ENCODE data around the gene GSTT4. TPM values are rescaled to one million over a fixed set of nuclear protein-coding genes. Genes with fewer than 3 reads are reported as not detected.

Gene GSTT4
- total and polyA plus RNA-seq, 8 donors: not detected

DNA sequence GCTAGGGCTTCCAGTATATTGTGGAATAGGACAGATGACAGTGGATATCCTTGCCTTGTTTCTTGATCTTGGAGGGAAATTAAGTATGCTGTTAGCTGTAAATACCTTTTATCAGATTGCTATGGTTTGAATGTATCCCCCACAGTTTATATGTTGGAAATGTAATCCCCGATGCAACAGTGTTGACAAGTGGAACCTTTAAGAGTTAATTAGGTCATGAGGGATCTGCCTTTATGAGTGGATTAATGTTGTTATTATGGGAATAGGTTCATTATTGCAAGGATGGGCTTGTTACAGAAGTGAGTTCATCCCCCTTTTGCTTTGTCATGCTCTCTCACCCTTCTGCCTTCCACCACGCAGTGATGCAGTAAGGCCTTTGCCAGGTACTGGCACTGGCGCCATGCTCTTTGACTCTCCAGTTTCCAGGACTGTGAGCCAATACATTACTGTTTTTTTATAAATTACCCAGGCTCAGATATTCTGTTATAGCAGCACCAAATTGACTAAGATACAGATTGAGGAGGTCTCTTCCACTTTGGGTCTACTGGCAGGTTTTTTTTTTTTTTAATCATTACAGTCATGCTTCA, 22.2 kb upstream of the GSTT4 start:
- peaks cover 0 to 14% (median 8%) of the 10 kb centered on the region in 4 donors for H3K4me1 ChIP-seq
- peaks cover 0 to 11% (median 9%) of the 10 kb centered on the region in 4 donors for H3K36me3 ChIP-seq
- no peak for DNase-seq
- TF ChIP-seq POLR2A (IDR thresholded peaks at IDR 0.05): no peak
- TF ChIP-seq, protein P1, sequence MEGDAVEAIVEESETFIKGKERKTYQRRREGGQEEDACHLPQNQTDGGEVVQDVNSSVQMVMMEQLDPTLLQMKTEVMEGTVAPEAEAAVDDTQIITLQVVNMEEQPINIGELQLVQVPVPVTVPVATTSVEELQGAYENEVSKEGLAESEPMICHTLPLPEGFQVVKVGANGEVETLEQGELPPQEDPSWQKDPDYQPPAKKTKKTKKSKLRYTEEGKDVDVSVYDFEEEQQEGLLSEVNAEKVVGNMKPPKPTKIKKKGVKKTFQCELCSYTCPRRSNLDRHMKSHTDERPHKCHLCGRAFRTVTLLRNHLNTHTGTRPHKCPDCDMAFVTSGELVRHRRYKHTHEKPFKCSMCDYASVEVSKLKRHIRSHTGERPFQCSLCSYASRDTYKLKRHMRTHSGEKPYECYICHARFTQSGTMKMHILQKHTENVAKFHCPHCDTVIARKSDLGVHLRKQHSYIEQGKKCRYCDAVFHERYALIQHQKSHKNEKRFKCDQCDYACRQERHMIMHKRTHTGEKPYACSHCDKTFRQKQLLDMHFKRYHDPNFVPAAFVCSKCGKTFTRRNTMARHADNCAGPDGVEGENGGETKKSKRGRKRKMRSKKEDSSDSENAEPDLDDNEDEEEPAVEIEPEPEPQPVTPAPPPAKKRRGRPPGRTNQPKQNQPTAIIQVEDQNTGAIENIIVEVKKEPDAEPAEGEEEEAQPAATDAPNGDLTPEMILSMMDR (IDR thresholded peaks at IDR 0.05): no peak
- no peak for TF ChIP-seq POLR2AphosphoS5 (IDR thresholded peaks at IDR 0.05)
- TF ChIP-seq EP300 (IDR thresholded peaks at IDR 0.05): no peak
- 82 to 88% (median 84%) methylated on average over 3 of the region's 3 CpGs for WGBS, 5 donors
- H3K27me3 ChIP-seq: no peaks in the 10 kb centered on the region
- intact Hi-C loops (cut with DNase I; ENCODE audit: low total_unique reads): no loop called here
- peaks cover 0 to 5% (median 0%) of the 10 kb centered on the region in 4 donors for H3K9me3 ChIP-seq
- no peak overlapping the region for H3K27ac ChIP-seq
- no peak overlapping the region for H3K4me3 ChIP-seq

DNA sequence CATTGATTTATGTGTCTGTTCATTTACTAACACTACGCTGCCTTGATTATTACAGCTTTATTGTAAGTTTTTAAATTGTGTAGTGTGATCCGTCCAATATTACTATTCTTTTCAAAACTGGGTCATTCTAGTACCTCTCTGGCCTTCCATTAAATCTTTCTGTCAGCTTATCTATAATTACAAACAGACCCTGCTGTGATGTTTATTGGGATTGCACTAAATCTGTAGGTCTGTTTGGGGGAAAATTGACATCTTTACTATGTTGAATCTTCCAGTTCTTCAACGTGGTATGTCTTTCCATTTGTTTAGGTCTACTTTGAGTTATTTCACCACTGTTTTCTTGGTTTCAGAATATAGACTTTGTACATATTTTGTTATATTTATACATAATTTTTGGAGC, 21.5 kb upstream of the GSTT4 start:
- Histone ChIP-seq H3K4me3 (no peak overlapping the region), H3K27ac (no peak overlapping the region), H3K36me3 (peaks cover 0 to 11% (median 9%) of the 10 kb centered on the region in 4 donors), H3K27me3 (no peaks in the 10 kb centered on the region), H3K4me1 (peaks cover 0 to 14% (median 8%) of the 10 kb centered on the region in 4 donors), H3K9me3 (peaks cover 0 to 5% (median 0%) of the 10 kb centered on the region in 4 donors)
- TF ChIP-seq EP300 (IDR thresholded peaks at IDR 0.05) (no peak), POLR2A (IDR thresholded peaks at IDR 0.05) (no peak), POLR2AphosphoS5 (IDR thresholded peaks at IDR 0.05) (no peak)
- TF ChIP-seq, protein P1 (IDR thresholded peaks at IDR 0.05): no peak
- 86 to 96% (median 92%) methylated on average over 3 of the region's 3 CpGs for WGBS, 5 donors
- intact Hi-C loops (cut with DNase I; ENCODE audit: low total_unique reads): no loop called here
- no peak for DNase-seq

DNA sequence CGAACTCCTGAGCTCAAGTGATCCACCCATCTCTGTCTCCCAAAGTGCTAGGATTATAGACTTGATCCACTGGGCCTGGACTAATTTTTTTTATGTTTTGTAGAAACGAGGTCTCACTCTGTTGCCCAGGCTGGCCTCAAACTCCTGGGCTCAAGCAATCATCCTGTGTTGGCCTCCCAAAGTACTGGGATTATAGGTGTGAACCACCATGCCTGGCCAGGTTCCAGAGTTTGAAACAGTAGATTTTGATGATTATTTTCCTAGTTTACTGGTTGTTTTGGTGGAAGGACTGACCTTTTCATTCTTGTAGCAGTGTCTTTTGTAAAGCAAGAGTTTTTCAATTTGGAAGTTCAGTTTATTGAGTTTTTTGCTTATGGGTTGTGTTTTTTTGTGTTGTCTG, 20.8 kb upstream of the GSTT4 start:
- intact Hi-C loops (cut with DNase I; ENCODE audit: low total_unique reads): no loop called here
- no peak for DNase-seq

DNA sequence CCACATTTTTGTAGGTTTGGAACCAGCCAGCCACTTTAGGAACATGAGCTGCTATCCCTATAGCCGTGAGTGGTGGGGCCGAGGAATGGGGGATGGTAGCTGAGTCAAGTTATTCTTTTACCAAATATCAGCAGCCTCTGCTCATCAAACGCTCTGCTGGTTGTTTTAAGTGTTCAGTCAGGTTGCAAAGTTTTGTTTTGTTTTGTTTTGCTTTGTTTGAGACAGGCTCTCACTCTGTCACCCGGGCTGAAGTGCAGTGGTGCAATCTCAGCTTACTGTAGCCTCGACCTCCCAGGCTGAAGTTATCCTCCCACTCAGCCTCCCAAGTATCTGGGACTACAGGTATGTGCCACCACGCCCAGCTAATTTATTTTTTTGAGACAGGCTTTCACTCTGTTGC, 20.2 kb upstream of the GSTT4 start:
- intact Hi-C loops (cut with DNase I; ENCODE audit: low total_unique reads): no loop called here
- Histone ChIP-seq H3K27me3 (no peaks in the 10 kb centered on the region), H3K36me3 (peaks cover 0 to 9% (median 8%) of the 10 kb centered on the region in 4 donors), H3K4me3 (no peak overlapping the region), H3K27ac (no peak overlapping the region), H3K9me3 (peaks cover 0 to 5% (median 0%) of the 10 kb centered on the region in 4 donors), H3K4me1 (peaks cover 0 to 10% (median 6%) of the 10 kb centered on the region in 4 donors)
- 75 to 93% (median 84%) methylated on average over 6 of the region's 6 CpGs for WGBS, 5 donors
- DNase-seq: no peak
- no peak for TF ChIP-seq EP300 (IDR thresholded peaks at IDR 0.05)
- no peak for TF ChIP-seq POLR2AphosphoS5 (IDR thresholded peaks at IDR 0.05)
- TF ChIP-seq, protein P1 (IDR thresholded peaks at IDR 0.05): no peak
- no peak for TF ChIP-seq POLR2A (IDR thresholded peaks at IDR 0.05)

More for the DNA sequence above, 20.8 kb upstream of the GSTT4 start:
- TF ChIP-seq POLR2A (IDR thresholded peaks at IDR 0.05) (no peak), POLR2AphosphoS5 (IDR thresholded peaks at IDR 0.05) (no peak), EP300 (IDR thresholded peaks at IDR 0.05) (no peak)
- TF ChIP-seq, protein P1 (IDR thresholded peaks at IDR 0.05): no peak
- H3K4me1 ChIP-seq: peaks cover 0 to 14% (median 8%) of the 10 kb centered on the region in 4 donors
- no peak overlapping the region for H3K27ac ChIP-seq
- peaks cover 0 to 9% (median 9%) of the 10 kb centered on the region in 4 donors for H3K36me3 ChIP-seq
- 74 to 92% (median 86%) methylated on average over 2 of the region's 2 CpGs for WGBS, 5 donors
- H3K27me3 ChIP-seq: no peaks in the 10 kb centered on the region
- H3K9me3 ChIP-seq: peaks cover 0 to 5% (median 0%) of the 10 kb centered on the region in 4 donors
- no peak overlapping the region for H3K4me3 ChIP-seq

All from stomach (tissue), 9 donors.